Measurements from ENCODE around the gene C10orf90. TPM values are rescaled to one million over a fixed set of nuclear protein-coding genes. Genes with fewer than 3 reads are reported as not detected.
A peak's percentile ranks its signal among the peaks of the same experiment; 100 is the strongest.

The C10orf90 gene
- total RNA-seq, 1 donor from 2014 or later, result not detected

DNA sequence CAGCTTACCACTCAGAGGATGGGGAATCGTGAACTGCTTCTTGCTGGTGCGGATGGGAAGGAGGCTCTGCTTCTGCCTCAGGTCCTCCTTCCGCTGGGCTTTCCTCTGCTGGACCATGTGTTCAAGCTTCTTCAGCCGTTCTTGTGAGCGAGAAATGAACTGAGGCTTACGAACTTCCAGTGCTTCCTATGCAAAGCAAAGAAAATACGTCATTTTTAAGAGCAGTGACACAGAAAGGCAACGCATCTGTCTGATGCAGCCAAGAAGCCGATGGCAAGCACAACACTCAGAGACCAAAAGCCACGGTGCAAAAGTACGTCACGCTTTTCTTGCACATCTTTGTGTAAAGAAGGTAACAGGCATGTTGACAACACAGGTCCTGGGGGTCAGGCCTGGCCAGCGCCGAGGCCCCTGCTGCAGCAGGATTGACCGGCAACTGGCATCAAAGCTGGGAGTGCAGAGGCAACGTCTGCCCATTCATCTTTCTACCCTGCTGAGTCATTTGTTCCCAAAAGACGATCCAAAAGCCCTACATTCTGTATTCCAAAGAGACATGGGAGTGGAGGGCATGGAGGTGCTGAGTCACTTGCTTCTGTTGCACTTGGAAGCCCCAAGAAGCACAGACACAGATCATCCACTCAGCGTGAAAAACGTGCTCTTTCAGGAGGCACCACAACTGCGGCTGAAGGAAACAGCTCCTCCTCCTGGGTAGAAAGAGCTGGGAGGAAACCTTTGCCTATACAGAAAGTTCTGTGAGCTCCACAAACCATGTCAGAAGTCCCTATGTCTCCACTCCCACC, 211.3 kb downstream of the C10orf90 start:
- no peak for DNase-seq
- no peaks in the 10 kb centered on the region for H3K36me3 ChIP-seq
- H3K27ac ChIP-seq, result no peak overlapping the region
- ATAC-seq, result no peak
- no peaks in the 10 kb centered on the region for H3K4me1 ChIP-seq
- TF ChIP-seq, protein P1, sequence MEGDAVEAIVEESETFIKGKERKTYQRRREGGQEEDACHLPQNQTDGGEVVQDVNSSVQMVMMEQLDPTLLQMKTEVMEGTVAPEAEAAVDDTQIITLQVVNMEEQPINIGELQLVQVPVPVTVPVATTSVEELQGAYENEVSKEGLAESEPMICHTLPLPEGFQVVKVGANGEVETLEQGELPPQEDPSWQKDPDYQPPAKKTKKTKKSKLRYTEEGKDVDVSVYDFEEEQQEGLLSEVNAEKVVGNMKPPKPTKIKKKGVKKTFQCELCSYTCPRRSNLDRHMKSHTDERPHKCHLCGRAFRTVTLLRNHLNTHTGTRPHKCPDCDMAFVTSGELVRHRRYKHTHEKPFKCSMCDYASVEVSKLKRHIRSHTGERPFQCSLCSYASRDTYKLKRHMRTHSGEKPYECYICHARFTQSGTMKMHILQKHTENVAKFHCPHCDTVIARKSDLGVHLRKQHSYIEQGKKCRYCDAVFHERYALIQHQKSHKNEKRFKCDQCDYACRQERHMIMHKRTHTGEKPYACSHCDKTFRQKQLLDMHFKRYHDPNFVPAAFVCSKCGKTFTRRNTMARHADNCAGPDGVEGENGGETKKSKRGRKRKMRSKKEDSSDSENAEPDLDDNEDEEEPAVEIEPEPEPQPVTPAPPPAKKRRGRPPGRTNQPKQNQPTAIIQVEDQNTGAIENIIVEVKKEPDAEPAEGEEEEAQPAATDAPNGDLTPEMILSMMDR (IDR thresholded peaks at IDR 0.05), result no peak
- H3K9me3 ChIP-seq, result no peaks in the 10 kb centered on the region
- no peaks in the 10 kb centered on the region for H3K27me3 ChIP-seq (ENCODE audit: low read depth)
- intact Hi-C loops (cut with DNase I), result no loop called here
- H3K4me3 ChIP-seq, result no peak overlapping the region

DNA sequence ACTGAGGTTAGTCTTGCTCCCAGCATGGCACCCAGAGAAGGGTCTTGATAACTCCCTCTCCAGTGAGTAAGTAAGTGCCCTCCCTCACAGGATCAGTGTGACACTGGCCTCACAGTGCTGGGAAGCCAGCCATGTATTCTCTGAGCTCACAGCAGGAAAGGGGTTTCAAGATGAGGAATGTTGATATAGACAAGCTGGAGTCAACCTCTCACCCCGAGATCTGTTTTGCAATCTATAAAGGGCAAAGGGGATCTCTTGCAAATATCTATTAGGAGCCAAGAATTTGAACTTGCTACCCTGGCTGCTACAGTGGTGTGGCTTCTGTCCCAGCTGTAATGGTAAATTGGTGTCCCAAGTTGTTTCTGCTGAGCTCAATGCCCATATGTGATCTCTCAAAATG, 212.0 kb downstream of the C10orf90 start:
- ATAC-seq, result peak; percentile 45 to 51

DNA sequence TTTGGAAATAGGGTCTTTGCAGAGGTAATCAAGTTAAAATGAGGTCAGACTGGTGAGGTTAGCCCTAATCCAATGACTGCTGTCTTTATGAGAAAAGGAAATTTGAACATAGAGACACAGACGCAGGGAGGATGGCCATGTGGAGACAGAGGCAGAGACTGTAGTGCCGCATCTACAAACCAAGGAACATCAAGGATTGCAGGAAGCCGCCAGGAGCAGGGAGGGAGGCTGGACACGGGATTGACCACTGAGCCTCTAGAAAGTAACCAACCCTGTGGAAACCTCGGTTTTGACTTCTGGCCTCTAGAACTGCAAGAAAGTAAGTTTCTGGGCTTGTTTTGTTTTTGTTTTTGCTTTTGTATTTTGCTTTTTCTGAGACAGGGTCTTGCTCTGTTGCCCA, 213.9 kb downstream of the C10orf90 start:
- no peaks in the 10 kb centered on the region for H3K36me3 ChIP-seq
- H3K4me1 ChIP-seq, result no peaks in the 10 kb centered on the region
- ATAC-seq (no peak), DNase-seq (no peak)
- intact Hi-C loops (cut with DNase I), result no loop called here
- H3K9me3 ChIP-seq, result no peaks in the 10 kb centered on the region
- H3K27me3 ChIP-seq (ENCODE audit: low read depth), result no peaks in the 10 kb centered on the region
- TF ChIP-seq, protein P1 (IDR thresholded peaks at IDR 0.05), result no peak
- no peak overlapping the region for H3K27ac ChIP-seq
- no peak overlapping the region for H3K4me3 ChIP-seq

More for the DNA sequence above, 212.0 kb downstream of the C10orf90 start:
- TF ChIP-seq, protein P1 (IDR thresholded peaks at IDR 0.05), result no peak
- H3K27ac ChIP-seq, result no peak overlapping the region
- no peaks in the 10 kb centered on the region for H3K9me3 ChIP-seq
- no peaks in the 10 kb centered on the region for H3K4me1 ChIP-seq
- H3K27me3 ChIP-seq (ENCODE audit: low read depth), result no peaks in the 10 kb centered on the region
- DNase-seq, result no peak
- no peaks in the 10 kb centered on the region for H3K36me3 ChIP-seq
- intact Hi-C loops (cut with DNase I), result no loop called here
- no peak overlapping the region for H3K4me3 ChIP-seq

DNA sequence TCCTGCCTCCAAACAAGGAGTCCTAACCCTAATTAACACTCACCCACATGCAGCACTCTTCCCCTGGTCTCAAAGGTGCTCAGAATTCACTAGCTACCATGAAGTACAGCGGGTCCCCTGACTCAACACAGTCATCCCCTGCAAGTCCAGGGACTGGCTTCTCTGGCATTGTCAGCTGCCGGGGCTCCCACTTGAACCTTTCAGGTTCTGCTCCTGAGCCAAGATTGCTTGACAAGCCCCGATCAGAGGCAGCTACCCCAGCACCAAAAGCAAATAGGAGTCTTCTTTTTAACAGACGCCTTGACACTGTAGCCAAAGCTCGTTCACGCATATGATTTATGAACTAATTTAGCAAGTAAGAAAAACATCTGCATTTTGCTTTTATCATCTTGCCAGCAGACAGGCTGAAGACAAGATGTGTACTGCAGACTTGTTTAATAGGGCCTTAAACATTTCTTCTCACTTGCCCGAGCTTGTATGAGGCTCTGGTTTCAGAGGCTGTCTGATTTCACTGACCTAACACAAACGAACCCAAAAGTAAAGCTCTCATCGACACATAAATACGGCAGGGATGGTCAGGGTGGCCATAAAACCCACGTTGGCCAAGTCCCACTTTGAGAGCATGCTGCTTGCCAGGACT, 214.6 kb downstream of the C10orf90 start:
- Histone ChIP-seq H3K27ac (no peak overlapping the region), H3K27me3 (ENCODE audit: low read depth) (no peaks in the 10 kb centered on the region), H3K4me1 (no peaks in the 10 kb centered on the region), H3K36me3 (no peaks in the 10 kb centered on the region), H3K9me3 (no peaks in the 10 kb centered on the region), H3K4me3 (no peak overlapping the region)
- intact Hi-C loops (cut with DNase I), result no loop called here
- no peak for ATAC-seq
- DNase-seq, result no peak
- TF ChIP-seq, protein P1 (IDR thresholded peaks at IDR 0.05), result no peak

DNA sequence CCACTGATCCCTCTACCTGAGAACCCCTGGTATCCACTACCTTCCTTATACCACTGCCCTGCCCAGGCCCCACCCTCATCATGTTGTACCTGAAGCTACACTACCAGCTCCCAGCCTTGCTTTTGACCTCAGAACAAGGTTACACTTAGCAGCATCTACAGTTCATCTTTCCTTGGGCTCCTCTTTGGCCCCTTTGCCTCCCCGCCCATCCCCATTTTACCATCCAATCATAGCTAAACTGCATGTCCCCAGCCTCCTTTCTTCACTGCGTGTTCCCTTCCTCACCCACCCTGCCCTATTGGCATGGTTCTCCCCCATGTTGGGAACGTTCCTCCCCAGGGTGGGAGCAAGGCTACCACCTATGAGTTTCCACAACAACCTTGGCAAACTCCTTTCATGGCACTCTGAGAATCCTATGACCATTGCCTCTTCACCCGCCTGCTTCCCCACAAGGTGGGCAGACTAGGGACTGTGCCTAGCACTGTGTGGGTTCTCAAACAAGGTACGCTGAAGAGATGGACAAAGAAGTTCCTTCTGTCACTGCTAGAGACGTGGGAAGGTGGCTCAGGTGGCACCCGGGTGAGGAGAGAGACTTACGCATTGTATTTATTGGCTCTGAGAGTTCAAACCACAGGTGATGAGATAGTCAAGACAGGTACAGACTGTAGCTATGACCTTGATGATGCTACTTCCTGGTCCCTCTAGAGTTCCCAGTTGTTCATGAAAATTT, 215.3 kb downstream of the C10orf90 start:
- Histone ChIP-seq H3K9me3 (no peaks in the 10 kb centered on the region), H3K27ac (no peak overlapping the region), H3K36me3 (no peaks in the 10 kb centered on the region), H3K27me3 (ENCODE audit: low read depth) (no peaks in the 10 kb centered on the region), H3K4me3 (no peak overlapping the region), H3K4me1 (no peaks in the 10 kb centered on the region)
- ATAC-seq (no peak), DNase-seq (no peak)
- TF ChIP-seq, protein P1 (IDR thresholded peaks at IDR 0.05), result no peak
- intact Hi-C loops (cut with DNase I), result no loop called here

All from lower lobe of right lung (tissue), 2 donors.